CD14-positive monocyte (primary cell): ENCODE data around the gene OR8G5. TPM values are rescaled to one million over a fixed set of nuclear protein-coding genes. Genes with fewer than 3 reads are reported as not detected.
"Not testable (repeated sequence)": the region's sequence is repeated elsewhere in the genome, so short reads cannot be mapped to it uniquely, and the experiment has no call there.

Experiments used
- DNase-seq, 3 donors: peaks; one replicate each; pipeline ENCODE4 v3.0.0-alpha.2; 2011 to 2022
- H2AFZ ChIP-seq: 2 replicates; pipeline ENCODE4 v1.6.0; 2012; ENCODE audit warnings: mild to moderate bottlenecking, low read depth, low read length, inconsistent platforms; ENCODE audit not compliant: insufficient read depth, poor library complexity, severe bottlenecking
- H3K27ac ChIP-seq, 2 donors: 1 replicate in 1 of 2; 2 replicates in 1 of 2; pipeline ENCODE4 v1.5.1; 2012 to 2013; ENCODE audit warnings: low read length in 2 of 2, control low read depth in 1 of 2, inconsistent platforms in 1 of 2, low read depth in 1 of 2, mild to moderate bottlenecking in 1 of 2
- H3K27me3 ChIP-seq, 2 donors: one replicate each; pipeline versions ENCODE4 v1.6.0 to v1.6.1; 2011 to 2013; ENCODE audit warnings: low read length in 2 of 2; ENCODE audit not compliant: control insufficient read depth in 2 of 2, insufficient read depth in 2 of 2
- H3K36me3 ChIP-seq, 2 donors: replicated peaks in 1 of 2; 1 replicate in 1 of 2; 2 replicates in 1 of 2; pipeline versions ENCODE4 v1.5.1 to v1.6.1; 2012 to 2013; ENCODE audit warnings: low read length in 2 of 2, control low read depth in 1 of 2, inconsistent platforms in 1 of 2, mild to moderate bottlenecking in 1 of 2; ENCODE audit not compliant: insufficient read depth in 2 of 2, control insufficient read depth in 1 of 2
- H3K4me1 ChIP-seq, 2 donors: 1 replicate in 1 of 2; 2 replicates in 1 of 2; pipeline versions ENCODE4 v1.5.1 to v1.6.1; 2012 to 2013; ENCODE audit warnings: low read length in 2 of 2, control low read depth in 1 of 2, inconsistent platforms in 1 of 2, mild to moderate bottlenecking in 1 of 2, moderate library complexity in 1 of 2; ENCODE audit not compliant: insufficient read depth in 2 of 2, control insufficient read depth in 1 of 2
- H3K4me2 ChIP-seq: replicated peaks from 2 replicates; pipeline ENCODE3; 2012; ENCODE audit warnings: low read length, moderate library complexity, mild to moderate bottlenecking; ENCODE audit not compliant: poor library complexity, severe bottlenecking; ENCODE audit errors: extremely low read depth
- H3K4me3 ChIP-seq, 3 experiments: fragments of 200-600 bp in 1 of 3; sonication (generic) in 1 of 3; replicated peaks in 1 of 3; 1 replicate in 2 of 3; 2 replicates in 1 of 3; pipeline ENCODE4 v1.5.1; 2011 to 2013; ENCODE audit warnings: low read length in 3 of 3, mild to moderate bottlenecking in 3 of 3, control low read depth in 2 of 3, low read depth in 2 of 3, inconsistent platforms in 1 of 3, moderate library complexity in 1 of 3
- H3K79me2 ChIP-seq: 2 replicates; pipeline ENCODE4 v1.6.0; 2012; ENCODE audit warnings: mild to moderate bottlenecking, control low read depth, inconsistent platforms, low read length, moderate library complexity; ENCODE audit not compliant: insufficient read depth
- H3K9ac ChIP-seq: 2 replicates; pipeline ENCODE4 v1.6.0; 2017; ENCODE audit warnings: low read length, mild to moderate bottlenecking; ENCODE audit not compliant: insufficient read depth, poor library complexity, severe bottlenecking
- H3K9me3 ChIP-seq, 2 donors: replicated peaks in 1 of 2; 1 replicate in 1 of 2; 2 replicates in 1 of 2; pipeline versions ENCODE4 v1.5.1 to v1.6.1; 2012 to 2013; ENCODE audit warnings: low read length in 2 of 2, control low read depth in 1 of 2; ENCODE audit not compliant: control insufficient read depth in 1 of 2, insufficient read depth in 1 of 2
- H4K20me1 ChIP-seq: 2 replicates; pipeline ENCODE4 v1.6.0; 2012; ENCODE audit warnings: mild to moderate bottlenecking, low read length, control low read depth, moderate library complexity; ENCODE audit not compliant: insufficient read depth
- H3K27ac Mint-ChIP-seq, 7 donors: one replicate each; pipeline ENCODE4 v1.8.0; 2020; ENCODE audit warnings: mild to moderate bottlenecking in 7 of 7, mixed read lengths in 7 of 7, moderate library complexity in 6 of 7, inconsistent platforms in 2 of 7
- H3K27me3 Mint-ChIP-seq, 3 donors: one replicate each; pipeline ENCODE4 v1.8.0; 2021 to 2022; ENCODE audit warnings: low read depth in 3 of 3, mild to moderate bottlenecking in 3 of 3, mixed read lengths in 3 of 3, moderate library complexity in 3 of 3, inconsistent platforms in 1 of 3
- H3K36me3 Mint-ChIP-seq, 2 donors: one replicate each; pipeline ENCODE4 v1.8.0; 2020; ENCODE audit warnings: mixed read lengths in 2 of 2, inconsistent platforms in 1 of 2, mild to moderate bottlenecking in 1 of 2
- H3K4me1 Mint-ChIP-seq: one replicate; pipeline ENCODE4 v1.8.0; 2020; ENCODE audit warnings: mild to moderate bottlenecking, mixed read lengths
- H3K4me3 Mint-ChIP-seq, 2 donors: one replicate each; pipeline ENCODE4 v1.8.0; 2020; ENCODE audit warnings: mild to moderate bottlenecking in 2 of 2, mixed read lengths in 2 of 2, moderate library complexity in 1 of 2
- H3K9me3 Mint-ChIP-seq, 7 donors: one replicate each; pipeline ENCODE4 v1.8.0; 2020 to 2022; ENCODE audit warnings: mixed read lengths in 7 of 7, mild to moderate bottlenecking in 6 of 7, moderate library complexity in 6 of 7, inconsistent platforms in 2 of 7
- WGBS: methylation state at CpG from one replicate; pipeline ENCODE4 v1.1.5; 2013; ENCODE audit warnings: missing lambda C conversion rate; ENCODE audit not compliant: insufficient coverage; 5-methylcytosine and 5-hydroxymethylcytosine counted together
- intact Hi-C, 2 donors: fragments of 100-400 bp; cut with micrococcal nuclease; formaldehyde crosslinking; loops; one replicate each; pipeline versions ENCODE4 v1.15.0 to v1.15.1; 2023
- polyA plus RNA-seq, 3 donors: library from polyadenylated mRNA; depleted of rRNA in 1 of 3; unstranded in 2 of 3; stranded (reverse) in 1 of 3; fragments of 300-500 nt in 2 of 3; fragments of >200 nt in 1 of 3; fragmentation: Illumina TruSeq in 2 of 3; gene quantifications; 1 replicate in 2 of 3; 2 replicates in 1 of 3; pipeline ENCODE4 v1.2.3, GENCODE V29; 2012 to 2021
- TF ChIP-seq, protein P1 (sequence below): fragments of 200-600 bp; IDR thresholded peaks from one replicate; pipeline ENCODE4 v1.8.0; 2022; ENCODE audit warnings: antibody characterized with exemption, mild to moderate bottlenecking

The OR8G5 gene
- polyA plus RNA-seq, 3 donors: not detected

GRCh38 chr11:124265041-124265440 lies 8.9 kb downstream of the OR8G5 start:
- H3K36me3 Mint-ChIP-seq, H3K9me3 ChIP-seq, H3K4me1 Mint-ChIP-seq, H3K9ac ChIP-seq, H3K4me3 ChIP-seq, H3K36me3 ChIP-seq, H3K4me2 ChIP-seq, H3K27ac ChIP-seq, H4K20me1 ChIP-seq, H3K4me1 ChIP-seq, H3K9me3 Mint-ChIP-seq, H3K4me3 Mint-ChIP-seq, H2AFZ ChIP-seq, H3K79me2 ChIP-seq, H3K27me3 Mint-ChIP-seq, intact Hi-C loops, H3K27me3 ChIP-seq: not testable (repeated sequence)
- WGBS: no CpG with 5 or more reads among the region's 4 CpGs
- peak; percentile 28 to 61 (median 30) for DNase-seq
- peak overlapping the region in 3 of 7 donors; percentile 50 to 90 (median 77) for H3K27ac Mint-ChIP-seq

GRCh38 chr11:124270886-124271285 lies 14.7 kb downstream of the OR8G5 start:
- not testable (repeated sequence) for DNase-seq, H3K9ac ChIP-seq, H3K79me2 ChIP-seq, H3K36me3 Mint-ChIP-seq, H3K9me3 ChIP-seq, H3K27me3 Mint-ChIP-seq, H3K4me1 ChIP-seq, H3K4me3 ChIP-seq, H2AFZ ChIP-seq, H3K4me1 Mint-ChIP-seq, H3K4me3 Mint-ChIP-seq, H3K4me2 ChIP-seq, H3K9me3 Mint-ChIP-seq, H3K27ac ChIP-seq, H3K36me3 ChIP-seq, H3K27ac Mint-ChIP-seq, H3K27me3 ChIP-seq, H4K20me1 ChIP-seq
- intact Hi-C loops: loop anchor here in 1 of 2 donors (10.0 kb wide), 1 partner anchor 196 kb away; no protein-coding TSS in a partner anchor
- WGBS: 93% methylated on average over 2 of the region's 7 CpGs

- Histone ChIP-seq H3K9me3 (no peaks in the 10 kb centered on the region), H3K27me3 (no peaks in the 10 kb centered on the region), H3K79me2 (no peaks in the 10 kb centered on the region), H3K4me3 (no peak overlapping the region), H3K36me3 (no peaks in the 10 kb centered on the region), H3K27ac (no peak overlapping the region), H3K4me2 (no peak overlapping the region), H2AFZ (no peak overlapping the region), H3K9ac (no peak overlapping the region), H4K20me1 (no peaks in the 10 kb centered on the region), H3K4me1 (no peaks in the 10 kb centered on the region)
- no peaks in the 10 kb centered on the region for H3K9me3 Mint-ChIP-seq
- no peak overlapping the region for H3K4me3 Mint-ChIP-seq
- no peaks in the 10 kb centered on the region for H3K36me3 Mint-ChIP-seq
- H3K27ac Mint-ChIP-seq: no peak overlapping the region
- peaks cover 7% of the 10 kb centered on the region for H3K4me1 Mint-ChIP-seq
- TF ChIP-seq, protein P1, sequence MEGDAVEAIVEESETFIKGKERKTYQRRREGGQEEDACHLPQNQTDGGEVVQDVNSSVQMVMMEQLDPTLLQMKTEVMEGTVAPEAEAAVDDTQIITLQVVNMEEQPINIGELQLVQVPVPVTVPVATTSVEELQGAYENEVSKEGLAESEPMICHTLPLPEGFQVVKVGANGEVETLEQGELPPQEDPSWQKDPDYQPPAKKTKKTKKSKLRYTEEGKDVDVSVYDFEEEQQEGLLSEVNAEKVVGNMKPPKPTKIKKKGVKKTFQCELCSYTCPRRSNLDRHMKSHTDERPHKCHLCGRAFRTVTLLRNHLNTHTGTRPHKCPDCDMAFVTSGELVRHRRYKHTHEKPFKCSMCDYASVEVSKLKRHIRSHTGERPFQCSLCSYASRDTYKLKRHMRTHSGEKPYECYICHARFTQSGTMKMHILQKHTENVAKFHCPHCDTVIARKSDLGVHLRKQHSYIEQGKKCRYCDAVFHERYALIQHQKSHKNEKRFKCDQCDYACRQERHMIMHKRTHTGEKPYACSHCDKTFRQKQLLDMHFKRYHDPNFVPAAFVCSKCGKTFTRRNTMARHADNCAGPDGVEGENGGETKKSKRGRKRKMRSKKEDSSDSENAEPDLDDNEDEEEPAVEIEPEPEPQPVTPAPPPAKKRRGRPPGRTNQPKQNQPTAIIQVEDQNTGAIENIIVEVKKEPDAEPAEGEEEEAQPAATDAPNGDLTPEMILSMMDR: no peak
- DNase-seq: no peak
- whole genome bisulfite sequencing: no CpG with 5 or more reads among the region's 2 CpGs
- H3K27me3 Mint-ChIP-seq: peaks cover 0 to 2% (median 1%) of the 10 kb centered on the region in 3 donors
- intact Hi-C loops: loop anchor here in 1 of 2 donors (10.0 kb wide), 1 partner anchor 199 kb away; no protein-coding TSS in a partner anchor
These were observed 17.8 kb downstream of the OR8G5 start for GRCh38 chr11:124274000-124274399.
